ENCODE data around the gene NEU1.

The NEU1 gene

DNA sequence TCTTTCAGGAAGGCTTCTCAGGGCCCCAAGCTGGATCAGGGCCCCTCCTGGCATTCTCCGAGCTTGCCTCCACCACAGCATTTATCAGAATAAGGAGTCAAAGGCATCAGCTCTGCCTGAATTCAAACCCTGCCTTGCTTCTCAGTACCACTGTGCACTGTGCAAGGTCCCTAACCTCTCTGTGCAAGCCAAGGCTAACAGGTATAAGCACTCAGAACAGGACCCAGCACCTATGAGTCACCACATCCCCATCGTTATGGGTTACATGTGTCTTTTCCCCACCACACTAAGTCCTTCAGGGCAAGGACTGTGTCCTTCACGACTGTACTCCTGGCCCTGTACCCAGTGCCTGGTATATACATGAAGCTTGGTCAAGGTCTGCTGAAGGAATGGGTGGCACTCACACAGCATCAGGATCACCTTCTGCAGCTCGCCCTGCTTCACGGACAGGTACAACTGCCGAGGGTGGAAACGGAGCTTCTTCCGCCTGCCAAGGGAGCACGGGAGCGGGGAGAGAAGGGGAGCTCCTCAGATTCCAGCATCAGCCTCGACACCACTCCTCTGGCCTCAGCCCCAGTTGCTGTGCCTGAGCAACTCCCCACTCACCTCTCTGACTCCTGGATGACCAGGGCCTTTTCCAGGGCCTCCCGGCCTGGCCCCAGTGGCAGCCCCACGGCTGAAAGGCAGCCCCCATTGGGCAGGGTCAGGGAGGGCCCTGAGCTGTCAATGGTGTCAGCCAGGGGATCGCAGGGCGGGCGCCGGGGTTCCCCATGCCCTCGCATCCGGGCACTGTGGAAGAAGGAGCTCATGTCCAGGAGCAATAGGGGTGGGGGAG lies 24.8 kb upstream of the NEU1 start:
- no peak for DNase-seq (ENCODE audit: low read depth in 1 of 2, low spot score in 1 of 2)
- H3K4me3 ChIP-seq (replicated peaks; ENCODE audit: insufficient read depth, low read length): no peak overlapping the region
- H3K27me3 ChIP-seq (ENCODE audit: insufficient read depth, poor library complexity, severe bottlenecking): no peaks in the 10 kb centered on the region
- no peak for TF ChIP-seq SPI1 (IDR thresholded peaks at IDR 0.05; ENCODE audit: borderline replicate concordance, low read depth)
- TF ChIP-seq POLR2AphosphoS5 (IDR thresholded peaks at IDR 0.05; ENCODE audit: low read depth): no peak
- TF ChIP-seq, protein P1, sequence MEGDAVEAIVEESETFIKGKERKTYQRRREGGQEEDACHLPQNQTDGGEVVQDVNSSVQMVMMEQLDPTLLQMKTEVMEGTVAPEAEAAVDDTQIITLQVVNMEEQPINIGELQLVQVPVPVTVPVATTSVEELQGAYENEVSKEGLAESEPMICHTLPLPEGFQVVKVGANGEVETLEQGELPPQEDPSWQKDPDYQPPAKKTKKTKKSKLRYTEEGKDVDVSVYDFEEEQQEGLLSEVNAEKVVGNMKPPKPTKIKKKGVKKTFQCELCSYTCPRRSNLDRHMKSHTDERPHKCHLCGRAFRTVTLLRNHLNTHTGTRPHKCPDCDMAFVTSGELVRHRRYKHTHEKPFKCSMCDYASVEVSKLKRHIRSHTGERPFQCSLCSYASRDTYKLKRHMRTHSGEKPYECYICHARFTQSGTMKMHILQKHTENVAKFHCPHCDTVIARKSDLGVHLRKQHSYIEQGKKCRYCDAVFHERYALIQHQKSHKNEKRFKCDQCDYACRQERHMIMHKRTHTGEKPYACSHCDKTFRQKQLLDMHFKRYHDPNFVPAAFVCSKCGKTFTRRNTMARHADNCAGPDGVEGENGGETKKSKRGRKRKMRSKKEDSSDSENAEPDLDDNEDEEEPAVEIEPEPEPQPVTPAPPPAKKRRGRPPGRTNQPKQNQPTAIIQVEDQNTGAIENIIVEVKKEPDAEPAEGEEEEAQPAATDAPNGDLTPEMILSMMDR (IDR thresholded peaks at IDR 0.05; ENCODE audit: insufficient read depth, low read length): no peak
- no peak overlapping the region for H3K27ac ChIP-seq (replicated peaks)

DNA sequence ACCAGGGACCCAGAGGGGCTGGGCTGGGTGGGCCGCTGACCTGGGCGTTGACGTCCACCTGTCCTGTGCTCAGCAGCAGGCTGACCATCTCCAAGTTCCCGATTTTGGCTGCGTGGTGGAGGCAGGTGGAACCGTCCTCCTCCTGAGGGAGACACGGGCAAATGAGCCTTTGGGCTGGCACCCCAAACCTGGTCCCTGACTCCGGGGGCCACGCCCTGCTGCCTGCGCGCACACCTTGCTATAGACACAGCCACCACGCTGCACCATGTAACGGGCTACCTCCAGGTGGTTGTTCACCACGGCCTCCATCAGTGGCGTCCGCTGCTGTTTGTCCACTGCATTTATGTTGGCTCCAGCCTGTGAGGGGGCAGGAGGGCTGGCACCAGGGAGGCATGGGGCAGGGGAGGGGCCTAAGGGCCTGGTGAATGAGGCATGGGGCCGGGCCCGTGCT lies 23.9 kb upstream of the NEU1 start:
- H3K4me3 ChIP-seq (replicated peaks; ENCODE audit: insufficient read depth, low read length): no peak overlapping the region
- H3K27me3 ChIP-seq (ENCODE audit: insufficient read depth, poor library complexity, severe bottlenecking): no peaks in the 10 kb centered on the region
- DNase-seq (ENCODE audit: low read depth in 1 of 2, low spot score in 1 of 2): no peak
- no peak overlapping the region for H3K27ac ChIP-seq (replicated peaks)
- TF ChIP-seq GABPA (IDR thresholded peaks at IDR 0.05; ENCODE audit: low read depth) (no peak), POLR2AphosphoS5 (IDR thresholded peaks at IDR 0.05; ENCODE audit: low read depth) (no peak), SPI1 (IDR thresholded peaks at IDR 0.05; ENCODE audit: borderline replicate concordance, low read depth) (no peak)
- TF ChIP-seq, protein P2, sequence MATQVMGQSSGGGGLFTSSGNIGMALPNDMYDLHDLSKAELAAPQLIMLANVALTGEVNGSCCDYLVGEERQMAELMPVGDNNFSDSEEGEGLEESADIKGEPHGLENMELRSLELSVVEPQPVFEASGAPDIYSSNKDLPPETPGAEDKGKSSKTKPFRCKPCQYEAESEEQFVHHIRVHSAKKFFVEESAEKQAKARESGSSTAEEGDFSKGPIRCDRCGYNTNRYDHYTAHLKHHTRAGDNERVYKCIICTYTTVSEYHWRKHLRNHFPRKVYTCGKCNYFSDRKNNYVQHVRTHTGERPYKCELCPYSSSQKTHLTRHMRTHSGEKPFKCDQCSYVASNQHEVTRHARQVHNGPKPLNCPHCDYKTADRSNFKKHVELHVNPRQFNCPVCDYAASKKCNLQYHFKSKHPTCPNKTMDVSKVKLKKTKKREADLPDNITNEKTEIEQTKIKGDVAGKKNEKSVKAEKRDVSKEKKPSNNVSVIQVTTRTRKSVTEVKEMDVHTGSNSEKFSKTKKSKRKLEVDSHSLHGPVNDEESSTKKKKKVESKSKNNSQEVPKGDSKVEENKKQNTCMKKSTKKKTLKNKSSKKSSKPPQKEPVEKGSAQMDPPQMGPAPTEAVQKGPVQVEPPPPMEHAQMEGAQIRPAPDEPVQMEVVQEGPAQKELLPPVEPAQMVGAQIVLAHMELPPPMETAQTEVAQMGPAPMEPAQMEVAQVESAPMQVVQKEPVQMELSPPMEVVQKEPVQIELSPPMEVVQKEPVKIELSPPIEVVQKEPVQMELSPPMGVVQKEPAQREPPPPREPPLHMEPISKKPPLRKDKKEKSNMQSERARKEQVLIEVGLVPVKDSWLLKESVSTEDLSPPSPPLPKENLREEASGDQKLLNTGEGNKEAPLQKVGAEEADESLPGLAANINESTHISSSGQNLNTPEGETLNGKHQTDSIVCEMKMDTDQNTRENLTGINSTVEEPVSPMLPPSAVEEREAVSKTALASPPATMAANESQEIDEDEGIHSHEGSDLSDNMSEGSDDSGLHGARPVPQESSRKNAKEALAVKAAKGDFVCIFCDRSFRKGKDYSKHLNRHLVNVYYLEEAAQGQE (IDR thresholded peaks at IDR 0.05; ENCODE audit: insufficient replicate concordance, low read depth): no peak
- TF ChIP-seq, protein P1 (IDR thresholded peaks at IDR 0.05; ENCODE audit: insufficient read depth, low read length): no peak

DNA sequence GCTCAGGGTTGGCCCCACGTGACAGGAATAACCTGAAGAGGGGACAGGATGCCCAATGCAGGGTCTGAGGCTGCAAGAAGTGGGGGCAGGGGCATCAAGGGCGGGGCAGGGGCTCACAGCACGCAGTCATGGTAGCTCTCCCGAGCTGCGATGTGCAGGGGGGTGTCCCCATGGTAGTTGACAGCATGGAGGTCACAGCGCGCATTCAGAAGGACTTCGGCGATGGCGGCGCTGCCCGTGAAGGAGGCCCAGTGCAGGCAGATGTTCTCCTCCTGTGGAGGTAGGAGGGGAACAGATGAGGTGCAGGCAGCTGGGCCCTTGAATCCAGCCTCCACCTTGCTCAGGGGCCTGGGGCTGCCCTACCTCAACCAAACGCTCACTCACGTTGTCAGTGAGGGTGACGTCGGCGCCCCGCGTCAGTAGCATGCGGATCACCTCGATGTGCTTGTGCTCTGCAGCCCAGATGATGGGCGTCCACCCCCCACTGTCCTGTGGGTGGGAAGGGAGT lies 22.0 kb upstream of the NEU1 start:
- Histone ChIP-seq H3K27me3 (ENCODE audit: insufficient read depth, poor library complexity, severe bottlenecking) (no peaks in the 10 kb centered on the region), H3K27ac (replicated peaks) (no peak overlapping the region), H3K4me3 (replicated peaks; ENCODE audit: insufficient read depth, low read length) (no peak overlapping the region)
- no peak for TF ChIP-seq POLR2AphosphoS5 (IDR thresholded peaks at IDR 0.05; ENCODE audit: low read depth)
- TF ChIP-seq, protein P1 (IDR thresholded peaks at IDR 0.05; ENCODE audit: insufficient read depth, low read length): no peak
- TF ChIP-seq SPI1 (IDR thresholded peaks at IDR 0.05; ENCODE audit: borderline replicate concordance, low read depth): no peak
- no peak for TF ChIP-seq GABPA (IDR thresholded peaks at IDR 0.05; ENCODE audit: low read depth)
- TF ChIP-seq, protein P2 (IDR thresholded peaks at IDR 0.05; ENCODE audit: insufficient replicate concordance, low read depth): no peak
- no peak for DNase-seq (ENCODE audit: low read depth in 1 of 2, low spot score in 1 of 2)

Measured in HL-60 (cell line).